Bronchial epithelial cell (primary cell): Measurements from ENCODE around the gene KDM3A. TPM values are rescaled to one million over a fixed set of nuclear protein-coding genes. Genes with fewer than 3 reads are reported as not detected.
A peak's percentile ranks its signal among the peaks of the same experiment; 100 is the strongest.

ENCODE experiments used
- DNase-seq: peaks from one replicate; pipeline ENCODE4 v3.0.0-alpha.2; 2010; ENCODE audit warnings: low read depth
- FAIRE-seq: peaks from 2 replicates; lab custom pipeline; 2011; peaks lifted over from hg19 to GRCh38; lab: Jason Lieb, UNC
- H3K27me3 ChIP-seq: 2 replicates; pipeline ENCODE4 v1.5.1; 2011; ENCODE audit warnings: low read length; ENCODE audit not compliant: control insufficient read depth, insufficient read depth
- H3K36me3 ChIP-seq: 2 replicates; pipeline ENCODE4 v1.5.1; 2011; ENCODE audit warnings: low read length; ENCODE audit not compliant: control insufficient read depth, insufficient read depth
- H3K4me3 ChIP-seq: 2 replicates; pipeline ENCODE4 v1.5.1; 2011; ENCODE audit warnings: mild to moderate bottlenecking, low read depth, low read length, control low read depth
- total RNA-seq: library from RNA; depleted of rRNA; stranded (reverse); fragments of >200 nt; gene quantifications from 2 replicates; pipeline ENCODE4 v1.2.1, GENCODE V29; 2014
- TF ChIP-seq, protein P1 (sequence below): IDR thresholded peaks from 2 replicates; pipeline ENCODE4 v1.5.1; 2011; ENCODE audit warnings: mild to moderate bottlenecking, moderate library complexity, low read length, control low read depth, inconsistent platforms; ENCODE audit not compliant: insufficient read depth, severe bottlenecking

The KDM3A gene
- total RNA-seq, 1 donor from 2014 or later = 27.4 TPM

- DNase-seq (peak; percentile 93), FAIRE-seq (no peak)
- Histone ChIP-seq H3K4me3 (peak overlapping the region; percentile 57), H3K27me3 (no peaks in the 10 kb centered on the region), H3K36me3 (peaks cover 8% of the 10 kb centered on the region)
- TF ChIP-seq, protein P1, sequence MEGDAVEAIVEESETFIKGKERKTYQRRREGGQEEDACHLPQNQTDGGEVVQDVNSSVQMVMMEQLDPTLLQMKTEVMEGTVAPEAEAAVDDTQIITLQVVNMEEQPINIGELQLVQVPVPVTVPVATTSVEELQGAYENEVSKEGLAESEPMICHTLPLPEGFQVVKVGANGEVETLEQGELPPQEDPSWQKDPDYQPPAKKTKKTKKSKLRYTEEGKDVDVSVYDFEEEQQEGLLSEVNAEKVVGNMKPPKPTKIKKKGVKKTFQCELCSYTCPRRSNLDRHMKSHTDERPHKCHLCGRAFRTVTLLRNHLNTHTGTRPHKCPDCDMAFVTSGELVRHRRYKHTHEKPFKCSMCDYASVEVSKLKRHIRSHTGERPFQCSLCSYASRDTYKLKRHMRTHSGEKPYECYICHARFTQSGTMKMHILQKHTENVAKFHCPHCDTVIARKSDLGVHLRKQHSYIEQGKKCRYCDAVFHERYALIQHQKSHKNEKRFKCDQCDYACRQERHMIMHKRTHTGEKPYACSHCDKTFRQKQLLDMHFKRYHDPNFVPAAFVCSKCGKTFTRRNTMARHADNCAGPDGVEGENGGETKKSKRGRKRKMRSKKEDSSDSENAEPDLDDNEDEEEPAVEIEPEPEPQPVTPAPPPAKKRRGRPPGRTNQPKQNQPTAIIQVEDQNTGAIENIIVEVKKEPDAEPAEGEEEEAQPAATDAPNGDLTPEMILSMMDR = no peak
These were observed 1.5 kb downstream of the KDM3A start for GRCh38 chr2:86442642-86443005.

DNA sequence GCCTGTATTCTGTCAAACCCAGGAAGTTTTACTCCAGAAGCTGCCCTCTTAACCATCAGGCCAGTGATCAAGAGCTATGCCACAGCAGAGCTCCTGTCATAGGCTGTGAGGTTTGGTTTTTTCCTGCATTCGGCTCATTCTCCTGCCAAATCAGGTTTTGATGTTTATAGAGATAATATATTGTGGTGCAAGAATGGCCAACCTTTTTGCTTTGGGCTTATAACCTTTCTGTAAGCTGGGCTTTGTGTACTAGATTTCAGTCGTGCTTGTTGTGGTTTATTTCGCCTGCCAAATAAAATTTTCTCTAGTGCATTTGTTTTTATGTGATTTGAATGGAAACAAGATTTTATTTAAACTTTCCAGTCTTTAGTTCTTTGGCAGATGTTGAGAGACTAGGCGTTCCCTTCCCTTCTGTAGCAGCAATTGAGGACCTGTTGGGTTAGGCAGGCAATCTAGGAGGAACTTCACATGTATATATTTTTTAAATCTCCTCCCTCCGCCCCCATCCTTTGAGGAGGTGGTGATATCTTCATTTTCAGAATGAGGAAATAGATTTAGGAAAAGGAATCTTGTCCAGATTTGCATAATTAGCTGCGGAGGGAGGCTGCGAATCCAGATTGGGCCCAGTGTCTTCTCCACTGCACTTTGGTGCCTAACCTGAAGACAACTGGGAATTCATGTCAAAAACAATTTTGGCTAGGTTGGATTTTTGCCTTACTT lies 2.6 kb downstream of the KDM3A start:
- no peak overlapping the region for H3K4me3 ChIP-seq

GRCh38 chr2:86445436-86445835 lies 4.3 kb downstream of the KDM3A start:
- TF ChIP-seq, protein P1 = no peak
- Histone ChIP-seq H3K36me3 (peaks cover 18% of the 10 kb centered on the region), H3K4me3 (no peak overlapping the region), H3K27me3 (no peaks in the 10 kb centered on the region)
- DNase-seq = no peak
- FAIRE-seq = no peak

More for the DNA sequence above, 2.6 kb downstream of the KDM3A start:
- DNase-seq = no peak
- no peak for FAIRE-seq
- H3K27me3 ChIP-seq = no peaks in the 10 kb centered on the region
- H3K36me3 ChIP-seq = peaks cover 8% of the 10 kb centered on the region
- TF ChIP-seq, protein P1 = no peak

- TF ChIP-seq, protein P1 = no peak
- no peaks in the 10 kb centered on the region for H3K27me3 ChIP-seq
- DNase-seq = peak; percentile 61
- H3K36me3 ChIP-seq = peaks cover 19% of the 10 kb centered on the region
- FAIRE-seq = no peak
- H3K4me3 ChIP-seq = no peak overlapping the region
These were observed 4.9 kb downstream of the KDM3A start for GRCh38 chr2:86446060-86446459.

DNA sequence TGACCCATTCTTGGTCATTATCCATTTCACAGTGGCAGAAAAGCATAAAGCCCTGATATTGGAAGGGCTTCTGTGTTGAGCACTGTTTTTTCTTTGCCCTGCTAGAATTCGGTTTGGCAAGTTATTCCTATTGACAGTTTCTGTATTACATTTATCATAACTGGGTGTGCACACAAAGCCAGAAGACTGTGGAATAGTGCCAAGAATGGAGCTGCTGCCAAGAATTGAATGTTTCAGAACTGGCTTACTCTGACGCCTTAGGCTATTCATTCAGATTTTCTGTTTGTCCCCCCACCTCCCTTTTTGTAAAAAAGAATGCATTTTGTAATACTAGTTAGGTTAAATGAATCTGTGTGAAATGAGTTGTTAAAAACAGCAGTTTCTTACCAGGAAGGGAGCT lies 12.7 kb downstream of the KDM3A start:
- DNase-seq (peak; percentile 68), FAIRE-seq (no peak)
- H3K4me3 ChIP-seq = no peak overlapping the region
- no peaks in the 10 kb centered on the region for H3K27me3 ChIP-seq
- peaks cover 26% of the 10 kb centered on the region for H3K36me3 ChIP-seq
- TF ChIP-seq, protein P1 = no peak

GRCh38 chr2:86454238-86454637 lies 13.1 kb downstream of the KDM3A start:
- FAIRE-seq (no peak), DNase-seq (no peak)
- TF ChIP-seq, protein P1 = no peak
- no peak overlapping the region for H3K4me3 ChIP-seq
- peaks cover 25% of the 10 kb centered on the region for H3K36me3 ChIP-seq
- no peaks in the 10 kb centered on the region for H3K27me3 ChIP-seq
